H1 (cell line): ENCODE measurements around the gene CEACAM5.

Experiments
- CTCF ChIP-seq, 3 experiments: IDR thresholded peaks; 1 replicate in 2 of 3; 2 replicates in 1 of 3; pipeline versions ENCODE4 v1.5.1 to v1.6.1; 2011; ENCODE audit warnings: low read length in 3 of 3, mild to moderate bottlenecking in 3 of 3, inconsistent platforms in 2 of 3, low read depth in 1 of 3, moderate library complexity in 1 of 3; ENCODE audit not compliant: insufficient read depth in 1 of 3; ENCODE audit errors: control extremely low read depth in 1 of 3
- EP300 ChIP-seq, 2 experiments: IDR thresholded peaks; 1 replicate in 1 of 2; 2 replicates in 1 of 2; pipeline ENCODE4 v1.6.1; 2011 to 2012; ENCODE audit warnings: low read depth in 2 of 2, low read length in 2 of 2, mild to moderate bottlenecking in 2 of 2, borderline replicate concordance in 1 of 2, inconsistent platforms in 1 of 2, moderate library complexity in 1 of 2
- EZH2 ChIP-seq: fragments of 200-600 bp; sonication (generic); IDR thresholded peaks from 2 replicates; pipeline ENCODE4 v1.7.1; 2012; ENCODE audit warnings: low read depth, mild to moderate bottlenecking, moderate library complexity, low read length, inconsistent platforms; ENCODE audit not compliant: severe bottlenecking
- GTF2F1 ChIP-seq: IDR thresholded peaks from 2 replicates; pipeline ENCODE4 v1.6.1; 2012; ENCODE audit warnings: low read depth, low read length, improper control_type of control experiment, borderline replicate concordance
- NRF1 ChIP-seq: IDR thresholded peaks from 2 replicates; pipeline ENCODE4 v1.6.1; 2011; ENCODE audit warnings: mild to moderate bottlenecking, low read depth, low read length, improper control_type of control experiment
- POLR2A ChIP-seq, 2 experiments: IDR thresholded peaks; 1 replicate in 1 of 2; 2 replicates in 1 of 2; pipeline ENCODE4 v1.6.1; 2011; ENCODE audit warnings: low read depth in 2 of 2, low read length in 2 of 2, mild to moderate bottlenecking in 2 of 2; ENCODE audit errors: control extremely low read depth in 1 of 2
- POLR2AphosphoS5 ChIP-seq: IDR thresholded peaks from 2 replicates; pipeline ENCODE4 v1.6.1; 2011; ENCODE audit warnings: low read depth, low read length
- RAD21 ChIP-seq, 2 experiments: IDR thresholded peaks in 1 of 2; conservative IDR thresholded peaks in 1 of 2; 2 replicates each; pipeline ENCODE4 v1.6.1; 2011; ENCODE audit warnings: low read depth in 2 of 2, low read length in 2 of 2, improper control_type of control experiment in 1 of 2, inconsistent platforms in 1 of 2, mild to moderate bottlenecking in 1 of 2, moderate library complexity in 1 of 2
- RBBP5 ChIP-seq: IDR thresholded peaks from 2 replicates; pipeline ENCODE4 v1.7.1; 2012; ENCODE audit warnings: low read depth, mild to moderate bottlenecking, inconsistent platforms, low read length, moderate library complexity, borderline replicate concordance
- RFX5 ChIP-seq: IDR thresholded peaks from 2 replicates; pipeline ENCODE4 v1.6.1; 2011; ENCODE audit warnings: low read depth, low read length, improper control_type of control experiment, borderline replicate concordance
- SAP30 ChIP-seq: fragments of 300-600 bp; sonication (generic); IDR thresholded peaks from 2 replicates; pipeline ENCODE4 v1.7.1; 2012; ENCODE audit warnings: low read length, moderate library complexity, mild to moderate bottlenecking, inconsistent platforms; ENCODE audit not compliant: insufficient read depth, insufficient replicate concordance
- SIRT6 ChIP-seq: IDR thresholded peaks from one replicate; pipeline ENCODE4 v1.7.1; 2012; ENCODE audit warnings: low read length, inconsistent platforms
- SRF ChIP-seq: IDR thresholded peaks from 2 replicates; pipeline ENCODE4 v1.6.1; 2011; ENCODE audit warnings: mild to moderate bottlenecking, low read depth, low read length, moderate library complexity
- TEAD4 ChIP-seq: IDR thresholded peaks from 2 replicates; pipeline ENCODE4 v1.6.1; 2012; ENCODE audit warnings: low read depth, low read length, inconsistent platforms, mixed read lengths

GRCh38 chr19:41671486-41671885, 36.9 kb upstream of the CEACAM5 start:
- TF ChIP-seq SRF (no peak), RFX5 (no peak), CTCF (IDR thresholded peaks at IDR 0.05; ENCODE audit: control extremely low read depth in 1 of 3, insufficient read depth in 1 of 3, low read depth in 1 of 3, low read length in 3 of 3) (no peak), EZH2 (no peak), RBBP5 (no peak), SIRT6 (no peak), SAP30 (no peak), NRF1 (no peak), POLR2AphosphoS5 (no peak), GTF2F1 (no peak), RAD21 (IDR thresholded peaks at IDR 0.05 in 1 of 2, conservative IDR thresholded peaks at IDR 0.05 in 1 of 2; ENCODE audit: low read depth in 2 of 2, low read length in 2 of 2) (no peak), EP300 (IDR thresholded peaks at IDR 0.05; ENCODE audit: borderline replicate concordance in 1 of 2, low read depth in 2 of 2, low read length in 2 of 2) (no peak), TEAD4 (no peak), POLR2A (IDR thresholded peaks at IDR 0.05; ENCODE audit: control extremely low read depth in 1 of 2, low read depth in 2 of 2, low read length in 2 of 2) (no peak)
